ENCODE measurements around the gene SNX2.

Gene SNX2

DNA sequence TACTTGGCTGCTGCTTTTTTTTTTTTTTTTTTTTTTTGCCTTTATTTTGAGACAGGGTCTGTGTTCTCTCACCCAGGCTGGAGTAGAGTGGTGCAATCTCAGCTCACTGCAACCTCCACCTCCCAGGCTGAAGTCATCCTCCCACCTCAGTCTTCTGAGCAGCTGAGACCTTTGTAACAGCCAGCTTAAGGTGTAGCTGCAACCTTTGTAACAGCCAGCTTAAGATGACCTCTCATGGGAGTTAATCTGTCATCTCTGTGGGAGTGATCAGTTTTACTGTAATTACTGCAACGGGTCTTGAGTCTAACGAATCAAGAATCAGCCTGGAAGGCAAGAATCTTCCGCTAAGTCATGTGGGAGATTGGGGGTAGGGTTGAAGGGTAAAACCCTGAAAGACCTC, 31.6 kb upstream of the SNX2 start:
- ATAC-seq: no peak
- no peak for TF ChIP-seq OSR1 (CRISPR knock-in tag; IDR thresholded peaks at IDR 0.05)
- TF ChIP-seq ARNTL (CRISPR knock-in tag; IDR thresholded peaks at IDR 0.05; ENCODE audit: borderline replicate concordance, low read depth): no peak
- TF ChIP-seq ZFP3 (CRISPR knock-in tag; IDR thresholded peaks at IDR 0.05): no peak
- TF ChIP-seq GLIS3 (CRISPR knock-in tag; IDR thresholded peaks at IDR 0.05): no peak
- TF ChIP-seq ZNF8 (CRISPR knock-in tag; IDR thresholded peaks at IDR 0.05): no peak
- TF ChIP-seq ZFP30 (CRISPR knock-in tag; IDR thresholded peaks at IDR 0.05): no peak
- TF ChIP-seq, protein P1, sequence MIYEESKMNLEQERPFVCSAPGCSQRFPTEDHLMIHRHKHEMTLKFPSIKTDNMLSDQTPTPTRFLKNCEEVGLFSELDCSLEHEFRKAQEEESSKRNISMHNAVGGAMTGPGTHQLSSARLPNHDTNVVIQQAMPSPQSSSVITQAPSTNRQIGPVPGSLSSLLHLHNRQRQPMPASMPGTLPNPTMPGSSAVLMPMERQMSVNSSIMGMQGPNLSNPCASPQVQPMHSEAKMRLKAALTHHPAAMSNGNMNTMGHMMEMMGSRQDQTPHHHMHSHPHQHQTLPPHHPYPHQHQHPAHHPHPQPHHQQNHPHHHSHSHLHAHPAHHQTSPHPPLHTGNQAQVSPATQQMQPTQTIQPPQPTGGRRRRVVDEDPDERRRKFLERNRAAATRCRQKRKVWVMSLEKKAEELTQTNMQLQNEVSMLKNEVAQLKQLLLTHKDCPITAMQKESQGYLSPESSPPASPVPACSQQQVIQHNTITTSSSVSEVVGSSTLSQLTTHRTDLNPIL (CRISPR knock-in tag; IDR thresholded peaks at IDR 0.05; ENCODE audit: low read depth): no peak
- TF ChIP-seq, protein P2, sequence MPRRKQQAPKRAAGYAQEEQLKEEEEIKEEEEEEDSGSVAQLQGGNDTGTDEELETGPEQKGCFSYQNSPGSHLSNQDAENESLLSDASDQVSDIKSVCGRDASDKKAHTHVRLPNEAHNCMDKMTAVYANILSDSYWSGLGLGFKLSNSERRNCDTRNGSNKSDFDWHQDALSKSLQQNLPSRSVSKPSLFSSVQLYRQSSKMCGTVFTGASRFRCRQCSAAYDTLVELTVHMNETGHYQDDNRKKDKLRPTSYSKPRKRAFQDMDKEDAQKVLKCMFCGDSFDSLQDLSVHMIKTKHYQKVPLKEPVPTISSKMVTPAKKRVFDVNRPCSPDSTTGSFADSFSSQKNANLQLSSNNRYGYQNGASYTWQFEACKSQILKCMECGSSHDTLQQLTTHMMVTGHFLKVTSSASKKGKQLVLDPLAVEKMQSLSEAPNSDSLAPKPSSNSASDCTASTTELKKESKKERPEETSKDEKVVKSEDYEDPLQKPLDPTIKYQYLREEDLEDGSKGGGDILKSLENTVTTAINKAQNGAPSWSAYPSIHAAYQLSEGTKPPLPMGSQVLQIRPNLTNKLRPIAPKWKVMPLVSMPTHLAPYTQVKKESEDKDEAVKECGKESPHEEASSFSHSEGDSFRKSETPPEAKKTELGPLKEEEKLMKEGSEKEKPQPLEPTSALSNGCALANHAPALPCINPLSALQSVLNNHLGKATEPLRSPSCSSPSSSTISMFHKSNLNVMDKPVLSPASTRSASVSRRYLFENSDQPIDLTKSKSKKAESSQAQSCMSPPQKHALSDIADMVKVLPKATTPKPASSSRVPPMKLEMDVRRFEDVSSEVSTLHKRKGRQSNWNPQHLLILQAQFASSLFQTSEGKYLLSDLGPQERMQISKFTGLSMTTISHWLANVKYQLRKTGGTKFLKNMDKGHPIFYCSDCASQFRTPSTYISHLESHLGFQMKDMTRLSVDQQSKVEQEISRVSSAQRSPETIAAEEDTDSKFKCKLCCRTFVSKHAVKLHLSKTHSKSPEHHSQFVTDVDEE (CRISPR knock-in tag; IDR thresholded peaks at IDR 0.05): no peak
- TF ChIP-seq, protein P3, sequence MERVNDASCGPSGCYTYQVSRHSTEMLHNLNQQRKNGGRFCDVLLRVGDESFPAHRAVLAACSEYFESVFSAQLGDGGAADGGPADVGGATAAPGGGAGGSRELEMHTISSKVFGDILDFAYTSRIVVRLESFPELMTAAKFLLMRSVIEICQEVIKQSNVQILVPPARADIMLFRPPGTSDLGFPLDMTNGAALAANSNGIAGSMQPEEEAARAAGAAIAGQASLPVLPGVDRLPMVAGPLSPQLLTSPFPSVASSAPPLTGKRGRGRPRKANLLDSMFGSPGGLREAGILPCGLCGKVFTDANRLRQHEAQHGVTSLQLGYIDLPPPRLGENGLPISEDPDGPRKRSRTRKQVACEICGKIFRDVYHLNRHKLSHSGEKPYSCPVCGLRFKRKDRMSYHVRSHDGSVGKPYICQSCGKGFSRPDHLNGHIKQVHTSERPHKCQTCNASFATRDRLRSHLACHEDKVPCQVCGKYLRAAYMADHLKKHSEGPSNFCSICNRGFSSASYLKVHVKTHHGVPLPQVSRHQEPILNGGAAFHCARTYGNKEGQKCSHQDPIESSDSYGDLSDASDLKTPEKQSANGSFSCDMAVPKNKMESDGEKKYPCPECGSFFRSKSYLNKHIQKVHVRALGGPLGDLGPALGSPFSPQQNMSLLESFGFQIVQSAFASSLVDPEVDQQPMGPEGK (CRISPR knock-in tag; IDR thresholded peaks at IDR 0.05; ENCODE audit: borderline replicate concordance): no peak

DNA sequence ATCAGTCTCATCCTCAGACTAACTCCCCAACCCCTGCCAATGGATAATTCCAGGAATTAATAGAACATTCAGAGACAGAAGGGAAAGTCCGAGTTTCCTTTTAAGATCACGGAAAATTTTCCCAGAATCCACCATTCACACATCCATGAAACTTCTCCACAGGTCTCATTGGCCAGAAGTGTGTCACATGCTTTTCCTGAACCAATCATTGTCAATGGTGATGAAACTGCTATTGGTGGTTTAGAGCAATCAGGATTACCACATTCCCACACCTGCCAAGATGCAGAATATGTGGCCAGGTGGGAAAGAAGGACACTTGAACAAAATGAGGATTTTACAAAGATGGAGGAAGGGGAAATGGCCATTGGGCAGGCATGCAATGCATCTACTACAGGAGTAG, 29.3 kb upstream of the SNX2 start:
- TF ChIP-seq ESRRG (CRISPR knock-in tag; IDR thresholded peaks at IDR 0.05): no peak
- TF ChIP-seq TCF4 (CRISPR knock-in tag; IDR thresholded peaks at IDR 0.05; ENCODE audit: borderline replicate concordance): no peak
- TF ChIP-seq, protein P2 (CRISPR knock-in tag; IDR thresholded peaks at IDR 0.05): no peak
- no peak for TF ChIP-seq ZNF565 (CRISPR knock-in tag; conservative IDR thresholded peaks at IDR 0.05; ENCODE audit: low read depth)
- no peak for TF ChIP-seq ZFP3 (CRISPR knock-in tag; IDR thresholded peaks at IDR 0.05)
- no peak for TF ChIP-seq ARNTL (CRISPR knock-in tag; IDR thresholded peaks at IDR 0.05; ENCODE audit: borderline replicate concordance, low read depth)
- no peak for TF ChIP-seq ZNF70 (CRISPR knock-in tag; IDR thresholded peaks at IDR 0.05)
- TF ChIP-seq BACH2 (CRISPR knock-in tag; IDR thresholded peaks at IDR 0.05; ENCODE audit: borderline replicate concordance): no peak
- TF ChIP-seq SNAI2 (CRISPR knock-in tag; IDR thresholded peaks at IDR 0.05): no peak
- TF ChIP-seq CSDC2 (CRISPR knock-in tag; IDR thresholded peaks at IDR 0.05): no peak
- TF ChIP-seq ISL1 (CRISPR knock-in tag; IDR thresholded peaks at IDR 0.05): no peak
- no peak for TF ChIP-seq PPARA (CRISPR knock-in tag; IDR thresholded peaks at IDR 0.05; ENCODE audit: borderline replicate concordance)
- TF ChIP-seq ZC3H10 (CRISPR knock-in tag; IDR thresholded peaks at IDR 0.05): no peak
- TF ChIP-seq, protein P4, sequence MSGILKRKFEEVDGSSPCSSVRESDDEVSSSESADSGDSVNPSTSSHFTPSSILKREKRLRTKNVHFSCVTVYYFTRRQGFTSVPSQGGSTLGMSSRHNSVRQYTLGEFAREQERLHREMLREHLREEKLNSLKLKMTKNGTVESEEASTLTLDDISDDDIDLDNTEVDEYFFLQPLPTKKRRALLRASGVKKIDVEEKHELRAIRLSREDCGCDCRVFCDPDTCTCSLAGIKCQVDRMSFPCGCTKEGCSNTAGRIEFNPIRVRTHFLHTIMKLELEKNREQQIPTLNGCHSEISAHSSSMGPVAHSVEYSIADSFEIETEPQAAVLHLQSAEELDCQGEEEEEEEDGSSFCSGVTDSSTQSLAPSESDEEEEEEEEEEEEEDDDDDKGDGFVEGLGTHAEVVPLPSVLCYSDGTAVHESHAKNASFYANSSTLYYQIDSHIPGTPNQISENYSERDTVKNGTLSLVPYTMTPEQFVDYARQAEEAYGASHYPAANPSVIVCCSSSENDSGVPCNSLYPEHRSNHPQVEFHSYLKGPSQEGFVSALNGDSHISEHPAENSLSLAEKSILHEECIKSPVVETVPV (CRISPR knock-in tag; IDR thresholded peaks at IDR 0.05): no peak
- TF ChIP-seq, protein P5, sequence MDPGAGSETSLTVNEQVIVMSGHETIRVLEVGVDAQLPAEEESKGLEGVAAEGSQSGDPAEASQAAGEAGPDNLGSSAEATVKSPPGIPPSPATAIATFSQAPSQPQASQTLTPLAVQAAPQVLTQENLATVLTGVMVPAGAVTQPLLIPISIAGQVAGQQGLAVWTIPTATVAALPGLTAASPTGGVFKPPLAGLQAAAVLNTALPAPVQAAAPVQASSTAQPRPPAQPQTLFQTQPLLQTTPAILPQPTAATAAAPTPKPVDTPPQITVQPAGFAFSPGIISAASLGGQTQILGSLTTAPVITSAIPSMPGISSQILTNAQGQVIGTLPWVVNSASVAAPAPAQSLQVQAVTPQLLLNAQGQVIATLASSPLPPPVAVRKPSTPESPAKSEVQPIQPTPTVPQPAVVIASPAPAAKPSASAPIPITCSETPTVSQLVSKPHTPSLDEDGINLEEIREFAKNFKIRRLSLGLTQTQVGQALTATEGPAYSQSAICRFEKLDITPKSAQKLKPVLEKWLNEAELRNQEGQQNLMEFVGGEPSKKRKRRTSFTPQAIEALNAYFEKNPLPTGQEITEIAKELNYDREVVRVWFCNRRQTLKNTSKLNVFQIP (CRISPR knock-in tag; IDR thresholded peaks at IDR 0.05; ENCODE audit: borderline replicate concordance, low read depth): no peak
- no peak for ATAC-seq
